Mucosa of rectum (tissue), 2 donors: ENCODE measurements around the gene SLFNL1.

Experiments
- H3K27ac ChIP-seq, 2 donors: one replicate each; pipeline ENCODE4 v1.7.0; 2013; ENCODE audit warnings: inconsistent platforms in 2 of 2, low read depth in 2 of 2, low read length in 2 of 2
- H3K27me3 ChIP-seq, 2 donors: one replicate each; pipeline ENCODE4 v1.7.0; 2013; ENCODE audit warnings: low read length in 2 of 2; ENCODE audit not compliant: control insufficient read depth in 2 of 2, insufficient read depth in 2 of 2
- H3K36me3 ChIP-seq, 2 donors: one replicate each; pipeline ENCODE4 v1.7.0; 2013; ENCODE audit warnings: low read length in 2 of 2; ENCODE audit not compliant: control insufficient read depth in 2 of 2, insufficient read depth in 2 of 2
- H3K4me1 ChIP-seq, 2 donors: one replicate each; pipeline ENCODE4 v1.7.0; 2013; ENCODE audit warnings: low read length in 2 of 2, mild to moderate bottlenecking in 1 of 2; ENCODE audit not compliant: control insufficient read depth in 2 of 2, insufficient read depth in 2 of 2
- H3K4me3 ChIP-seq, 2 donors: one replicate each; pipeline ENCODE4 v1.7.0; 2013; ENCODE audit warnings: low read length in 2 of 2
- H3K9ac ChIP-seq, 2 donors: one replicate each; pipeline ENCODE4 v1.7.0; 2013; ENCODE audit warnings: low read length in 2 of 2, low read depth in 1 of 2, mild to moderate bottlenecking in 1 of 2
- H3K9me3 ChIP-seq, 2 donors: one replicate each; pipeline ENCODE4 v1.7.0; 2013; ENCODE audit warnings: low read length in 2 of 2; ENCODE audit not compliant: control insufficient read depth in 2 of 2
- donor health status: healthy.
- donor health status: Normal muscosa, but diverticular disease.

SLFNL1 gene

DNA sequence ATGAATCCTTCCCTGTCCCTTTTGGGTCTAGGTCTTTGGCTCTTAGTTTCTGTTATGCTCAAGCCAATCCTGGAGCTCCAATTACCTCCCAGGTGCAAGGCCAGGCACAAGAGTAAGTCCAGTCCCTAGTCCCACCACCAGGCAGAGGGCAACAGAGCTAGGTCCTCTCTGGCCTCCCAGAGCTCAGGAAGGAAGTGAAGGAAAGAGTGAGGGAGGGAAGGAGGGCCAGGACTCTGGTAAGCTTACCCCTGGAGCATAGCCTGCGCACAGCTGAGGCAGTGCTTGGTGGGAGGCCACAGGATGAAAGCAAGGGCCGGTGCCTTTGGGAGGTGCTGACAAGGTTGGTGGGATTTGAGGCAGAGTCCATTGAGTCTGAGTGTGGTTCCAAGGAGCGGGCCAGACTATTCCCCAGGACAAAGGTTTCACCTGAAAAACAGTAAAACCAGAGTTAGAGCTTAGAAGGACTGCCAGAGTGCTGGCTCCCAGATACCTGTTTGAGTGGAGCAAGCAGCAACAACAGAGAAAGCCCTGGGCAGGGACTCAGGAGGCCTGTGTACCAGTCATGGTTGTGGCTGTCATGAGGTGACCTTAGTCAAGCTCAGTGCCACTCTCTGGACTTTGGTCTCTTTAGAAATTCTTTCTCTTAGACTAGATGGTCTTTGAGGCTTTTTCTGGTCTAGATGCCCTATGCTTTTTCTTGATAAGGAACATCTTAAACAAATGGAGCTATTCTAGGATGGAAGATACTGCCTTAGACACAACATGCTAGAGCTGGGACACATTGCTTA, 15.8 kb upstream of the SLFNL1 start:
- no peak overlapping the region for H3K9ac ChIP-seq
- H3K27me3 ChIP-seq, result no peaks in the 10 kb centered on the region
- H3K27ac ChIP-seq, result no peak overlapping the region
- H3K9me3 ChIP-seq, result no peaks in the 10 kb centered on the region
- H3K4me3 ChIP-seq, result no peak overlapping the region
- no peaks in the 10 kb centered on the region for H3K4me1 ChIP-seq
- H3K36me3 ChIP-seq, result peaks cover 37 to 56% of the 10 kb centered on the region in 2 donors

DNA sequence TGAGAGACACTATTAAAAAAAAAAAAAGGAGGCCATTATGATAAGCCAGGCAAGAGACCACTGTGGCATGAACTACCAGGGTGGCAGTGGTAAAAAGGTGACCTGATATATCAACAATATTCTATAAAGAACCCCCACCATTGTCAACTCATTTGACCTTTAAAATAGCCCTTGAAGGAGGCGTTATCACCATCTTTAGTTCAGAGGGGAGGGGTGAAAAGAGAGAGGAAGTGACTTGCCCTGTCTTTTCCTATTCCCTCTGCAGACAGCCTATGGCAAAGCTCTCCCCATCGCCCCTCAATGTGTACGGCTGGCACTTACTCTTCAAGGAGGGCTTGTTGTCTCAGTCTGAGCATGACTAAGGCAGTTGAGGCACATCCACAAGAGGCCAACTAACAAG, 11.7 kb upstream of the SLFNL1 start:
- H3K27ac ChIP-seq, result no peak overlapping the region
- no peak overlapping the region for H3K4me3 ChIP-seq
- H3K27me3 ChIP-seq, result no peaks in the 10 kb centered on the region
- H3K4me1 ChIP-seq, result no peaks in the 10 kb centered on the region
- H3K9ac ChIP-seq, result no peak overlapping the region
- no peaks in the 10 kb centered on the region for H3K9me3 ChIP-seq
- peaks cover 36 to 66% of the 10 kb centered on the region in 2 donors for H3K36me3 ChIP-seq

DNA sequence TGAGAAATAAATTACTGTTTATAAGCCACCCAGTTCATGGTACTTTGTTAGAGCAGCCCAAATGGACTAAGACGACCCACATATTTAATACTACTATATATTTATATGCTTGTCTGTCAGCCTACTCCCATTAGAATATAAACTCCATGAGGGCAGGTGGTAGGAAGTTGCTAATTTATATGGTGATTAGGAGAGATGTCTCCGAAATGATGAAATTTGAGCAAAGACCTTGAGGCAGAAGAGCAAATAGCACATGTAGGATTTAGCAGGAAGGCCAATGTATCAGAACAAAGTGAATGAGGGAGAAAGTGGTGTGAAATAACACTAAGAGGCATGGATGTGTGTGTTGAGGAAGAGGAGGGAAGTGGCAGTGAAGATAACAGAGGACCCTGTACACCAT, 10.6 kb upstream of the SLFNL1 start:
- Histone ChIP-seq H3K4me1 (no peaks in the 10 kb centered on the region), H3K36me3 (peaks cover 36 to 65% of the 10 kb centered on the region in 2 donors), H3K4me3 (no peak overlapping the region), H3K9me3 (no peaks in the 10 kb centered on the region), H3K9ac (no peak overlapping the region), H3K27me3 (no peaks in the 10 kb centered on the region), H3K27ac (no peak overlapping the region)

DNA sequence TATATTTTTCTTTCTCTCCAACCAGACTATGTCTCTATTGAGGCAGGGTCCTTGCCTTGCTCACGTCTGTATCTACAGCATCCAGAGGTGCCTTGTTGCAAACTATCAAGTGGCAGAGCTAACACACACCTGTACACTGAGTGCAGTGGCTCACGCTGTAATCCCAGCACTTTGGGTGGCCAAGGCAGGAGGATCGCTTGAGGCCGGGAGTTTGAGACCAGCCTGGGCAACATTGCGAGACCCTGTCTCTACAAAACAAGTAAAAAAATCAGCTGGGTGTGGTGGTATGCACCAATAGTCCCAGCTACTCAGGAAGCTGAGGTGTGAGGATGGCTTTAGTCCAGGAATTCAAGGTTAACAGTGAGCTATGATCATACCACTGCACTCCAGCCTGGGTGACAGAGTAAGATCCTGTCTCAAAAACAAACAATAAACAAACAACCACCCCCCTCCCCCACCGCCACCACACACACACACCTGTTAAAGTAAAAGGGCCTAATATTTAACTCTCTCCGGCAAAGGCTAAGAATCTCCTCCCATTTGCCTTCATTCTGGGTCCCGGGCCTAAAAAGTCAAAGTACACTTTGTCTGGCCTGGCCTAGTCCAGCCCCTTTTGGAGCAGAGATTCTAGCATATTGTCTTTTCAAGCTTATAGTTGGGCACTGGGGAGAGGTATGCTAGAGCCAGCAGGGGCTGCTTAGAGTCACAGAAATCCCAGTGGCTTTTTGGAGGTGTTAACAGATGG, 9.5 kb upstream of the SLFNL1 start:
- Histone ChIP-seq H3K27me3 (no peaks in the 10 kb centered on the region), H3K4me3 (no peak overlapping the region), H3K27ac (no peak overlapping the region), H3K4me1 (no peaks in the 10 kb centered on the region), H3K9me3 (no peaks in the 10 kb centered on the region), H3K9ac (no peak overlapping the region), H3K36me3 (peaks cover 32 to 59% of the 10 kb centered on the region in 2 donors)

DNA sequence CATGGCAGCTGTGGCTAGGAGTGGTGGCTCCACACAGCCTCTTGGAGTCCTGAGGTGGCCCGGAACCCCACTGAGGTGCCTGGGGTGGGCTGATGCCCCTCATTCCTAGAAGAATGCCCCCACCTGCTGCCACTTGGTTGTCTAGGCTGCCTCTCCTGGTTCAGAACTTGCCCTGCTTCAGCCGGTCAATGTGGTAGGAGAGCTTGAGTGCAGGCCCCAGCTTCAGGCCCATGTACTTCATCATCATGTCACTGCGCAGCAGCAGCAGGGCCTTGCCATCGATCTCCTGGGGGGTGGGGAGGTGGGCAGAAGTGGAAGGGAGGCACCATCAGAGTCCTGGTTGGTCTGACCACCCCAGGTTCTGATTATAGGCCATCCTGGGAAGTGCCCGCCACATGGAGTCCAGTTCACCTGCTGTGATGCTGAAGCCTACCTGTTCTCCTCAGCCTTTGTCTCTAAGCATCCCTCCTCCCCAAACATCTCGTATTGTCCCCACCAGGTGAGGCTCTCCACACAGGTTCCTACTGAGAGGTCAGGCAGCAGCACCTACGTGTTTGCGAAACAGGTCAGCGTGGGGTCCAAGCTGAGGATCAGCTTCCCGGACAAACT, 6.6 kb upstream of the SLFNL1 start:
- no peak overlapping the region for H3K27ac ChIP-seq
- no peaks in the 10 kb centered on the region for H3K4me1 ChIP-seq
- H3K9me3 ChIP-seq, result no peaks in the 10 kb centered on the region
- H3K27me3 ChIP-seq, result no peaks in the 10 kb centered on the region
- no peak overlapping the region for H3K9ac ChIP-seq
- H3K4me3 ChIP-seq, result no peak overlapping the region
- peaks cover 24 to 41% of the 10 kb centered on the region in 2 donors for H3K36me3 ChIP-seq

DNA sequence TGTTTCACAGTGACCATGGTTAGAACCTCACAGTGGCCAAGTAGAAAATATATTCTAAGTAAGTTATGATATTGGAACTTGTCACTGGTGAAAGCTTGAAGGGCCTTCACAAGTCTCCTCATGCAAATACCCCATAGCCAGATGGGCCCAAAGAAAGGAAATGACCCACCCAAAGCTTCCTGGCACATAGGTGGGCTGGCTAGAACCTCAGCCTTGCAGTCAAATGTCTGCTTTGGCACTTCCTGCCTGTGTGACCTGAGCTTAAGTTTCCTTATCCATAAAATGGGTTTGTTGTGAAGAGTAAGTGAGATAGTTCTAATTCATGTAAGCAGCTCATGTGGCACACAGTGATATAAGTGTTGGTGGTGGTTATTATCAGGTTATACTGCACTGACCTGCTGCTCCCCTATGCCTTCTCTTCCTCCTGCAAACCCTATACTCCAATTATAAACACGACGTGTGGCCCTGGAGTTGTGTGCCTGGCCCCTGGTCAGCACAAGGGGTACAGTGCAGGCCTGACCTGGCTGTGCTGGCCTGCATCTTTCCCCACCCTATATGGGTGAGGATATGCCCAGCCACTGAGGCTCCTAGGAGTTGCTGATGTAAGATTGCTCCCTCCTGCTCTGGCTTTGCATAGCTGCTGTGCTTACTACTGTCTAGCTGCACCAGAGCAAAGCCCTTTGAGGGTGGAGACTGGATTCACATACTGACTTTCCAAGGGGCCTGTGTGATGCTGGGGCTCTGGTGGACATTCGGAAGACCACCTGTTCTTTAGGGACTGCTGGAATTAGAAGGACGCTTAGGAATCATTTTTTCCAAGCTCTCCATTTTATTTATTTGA, 4.7 kb upstream of the SLFNL1 start:
- Histone ChIP-seq H3K36me3 (peaks cover 19 to 35% of the 10 kb centered on the region in 2 donors), H3K9me3 (no peaks in the 10 kb centered on the region)

DNA sequence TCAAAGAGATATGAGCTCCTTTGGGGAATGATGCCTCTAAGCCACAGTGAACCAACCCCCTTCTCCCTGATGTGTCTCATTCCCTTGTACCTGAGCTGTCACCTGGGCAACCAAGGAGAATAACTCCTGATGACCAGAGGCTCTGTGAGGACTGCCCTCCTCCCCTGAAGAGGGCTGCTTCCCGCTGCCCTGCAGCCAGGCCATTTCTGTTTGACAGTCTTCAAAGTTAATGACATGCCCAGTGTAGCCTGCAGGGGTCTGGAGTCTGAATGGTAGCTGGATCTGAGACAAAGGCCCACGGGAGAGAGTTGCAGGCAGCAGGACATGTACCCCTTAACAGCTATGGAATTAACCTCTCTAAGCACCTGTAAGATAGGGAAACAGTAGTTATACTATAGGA, 3.4 kb upstream of the SLFNL1 start:
- Histone ChIP-seq H3K27me3 (no peaks in the 10 kb centered on the region), H3K4me1 (peaks cover 3 to 8% of the 10 kb centered on the region in 2 donors), H3K36me3 (peaks cover 16 to 27% of the 10 kb centered on the region in 2 donors), H3K4me3 (no peak overlapping the region), H3K9me3 (no peaks in the 10 kb centered on the region), H3K9ac (no peak overlapping the region), H3K27ac (no peak overlapping the region)

More for the DNA sequence above, 4.7 kb upstream of the SLFNL1 start:
- Histone ChIP-seq H3K4me3 (no peak overlapping the region), H3K9ac (no peak overlapping the region), H3K4me1 (peaks cover 0 to 5% of the 10 kb centered on the region in 2 donors), H3K27ac (no peak overlapping the region), H3K27me3 (no peaks in the 10 kb centered on the region)

DNA sequence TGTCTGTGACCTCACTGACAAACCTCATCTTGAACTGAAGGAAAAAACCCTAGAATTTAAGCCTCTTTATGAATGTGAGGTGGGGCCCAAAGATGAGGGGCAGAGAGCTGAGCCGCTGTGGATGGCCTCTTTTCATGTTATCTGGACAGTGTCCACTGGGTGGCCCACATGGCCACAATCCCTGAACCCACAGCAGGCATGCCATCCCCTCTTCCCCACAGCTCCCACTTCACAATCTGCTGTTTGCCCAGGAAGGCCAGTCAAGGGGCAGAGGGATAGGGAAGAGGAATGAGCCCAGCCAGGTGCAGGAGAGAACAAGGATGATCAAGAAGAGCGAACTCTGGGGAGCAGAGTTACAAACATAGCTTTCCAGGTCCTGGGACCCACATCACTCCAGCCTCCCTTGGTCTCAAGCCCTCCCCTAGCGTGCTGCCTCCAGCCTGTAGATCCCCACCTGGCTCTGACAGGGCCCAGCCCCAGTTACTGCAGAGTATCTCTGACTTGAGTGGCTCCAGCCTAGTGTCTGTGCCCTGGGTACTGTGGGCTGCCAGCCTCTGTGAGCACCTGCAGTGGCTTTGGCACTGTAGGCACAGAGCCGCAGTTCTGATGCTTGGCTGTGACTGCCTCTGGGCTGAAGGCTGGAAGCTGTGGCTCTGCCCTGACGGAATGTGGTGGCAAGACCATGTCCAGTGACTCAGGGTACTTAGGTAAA, 1.9 kb upstream of the SLFNL1 start:
- no peaks in the 10 kb centered on the region for H3K9me3 ChIP-seq
- no peak overlapping the region for H3K9ac ChIP-seq
- H3K36me3 ChIP-seq, result peaks cover 14 to 23% of the 10 kb centered on the region in 2 donors
- H3K4me1 ChIP-seq, result peaks cover 3 to 8% of the 10 kb centered on the region in 2 donors
- H3K4me3 ChIP-seq, result no peak overlapping the region
- no peaks in the 10 kb centered on the region for H3K27me3 ChIP-seq
- no peak overlapping the region for H3K27ac ChIP-seq

DNA sequence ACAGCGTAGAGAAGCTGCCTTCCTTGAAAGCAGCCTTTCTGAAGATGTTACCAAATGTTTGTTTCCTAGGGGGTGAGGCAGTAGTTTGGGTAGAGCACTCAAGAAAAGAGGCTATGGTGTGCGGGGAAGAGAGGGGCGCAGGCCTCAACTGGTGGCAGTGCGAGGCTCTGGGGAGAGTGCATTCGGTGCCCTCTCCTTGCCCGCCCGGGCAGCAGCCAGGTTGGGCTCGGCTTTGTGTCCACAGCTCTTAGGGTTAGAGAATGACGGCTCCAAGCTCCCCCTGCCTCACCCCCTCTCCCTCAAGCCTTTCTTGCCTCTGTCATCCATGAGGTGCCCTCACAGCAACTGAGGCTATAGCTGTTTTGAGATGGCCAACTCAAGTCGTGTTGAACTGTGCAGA, 899 bp upstream of the SLFNL1 start:
- no peaks in the 10 kb centered on the region for H3K9me3 ChIP-seq
- H3K36me3 ChIP-seq, result peaks cover 4 to 16% of the 10 kb centered on the region in 2 donors
- H3K27me3 ChIP-seq, result no peaks in the 10 kb centered on the region
- no peak overlapping the region for H3K27ac ChIP-seq
- H3K4me1 ChIP-seq, result peaks cover 3 to 8% of the 10 kb centered on the region in 2 donors
- no peak overlapping the region for H3K9ac ChIP-seq
- H3K4me3 ChIP-seq, result no peak overlapping the region
